Measurements from ENCODE around the gene ANKRD52.
A peak's percentile ranks its signal among the peaks of the same experiment; 100 is the strongest.
"Not testable (repeated sequence)": the region's sequence is repeated elsewhere in the genome, so short reads cannot be mapped to it uniquely, and the experiment has no call there.

The ANKRD52 gene

DNA sequence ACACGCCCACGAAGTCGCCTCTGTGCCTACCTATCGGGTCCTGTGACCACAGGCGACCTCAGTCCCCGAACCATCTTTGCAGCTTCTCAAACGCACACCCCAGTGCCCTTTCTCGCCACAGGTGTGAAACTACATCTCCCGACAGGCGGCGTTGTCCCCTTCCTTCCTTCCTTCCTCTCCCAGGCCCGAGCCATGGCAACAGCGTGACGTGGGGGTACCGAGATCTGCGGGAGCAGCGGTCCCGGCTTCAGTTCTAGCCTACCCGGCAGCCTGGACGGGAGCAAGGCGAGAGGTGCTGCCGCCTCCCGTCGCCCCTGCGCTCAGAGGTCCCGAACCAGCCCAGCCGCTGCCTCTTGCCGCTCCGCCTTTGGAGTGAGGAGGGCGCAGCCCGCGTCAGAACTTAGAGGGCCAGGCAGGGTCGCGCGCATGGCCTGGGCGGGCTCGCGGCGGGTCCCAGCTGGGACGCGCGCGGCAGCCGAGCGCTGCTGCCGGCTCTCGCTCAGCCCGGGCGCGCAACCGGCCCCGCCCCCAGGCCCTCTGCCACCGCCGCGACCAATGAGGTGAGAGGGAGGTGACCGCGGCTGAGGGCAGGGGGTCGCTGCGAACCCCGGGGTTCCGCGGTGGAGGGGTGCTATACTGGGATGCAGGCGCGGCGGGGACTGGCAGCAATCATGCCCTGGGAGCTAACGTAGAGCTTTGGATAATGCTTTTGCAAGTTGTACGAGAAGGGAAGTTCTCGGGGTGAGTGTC, 8.7 kb upstream of the ANKRD52 start, which contains the start of gene COQ10A:
Gene COQ10A (plus strand): TSS at position 250 of the 750 bp plus-strand sequence. CDS start 177 bp downstream, at position 427.
- TF ChIP-seq, protein P1, sequence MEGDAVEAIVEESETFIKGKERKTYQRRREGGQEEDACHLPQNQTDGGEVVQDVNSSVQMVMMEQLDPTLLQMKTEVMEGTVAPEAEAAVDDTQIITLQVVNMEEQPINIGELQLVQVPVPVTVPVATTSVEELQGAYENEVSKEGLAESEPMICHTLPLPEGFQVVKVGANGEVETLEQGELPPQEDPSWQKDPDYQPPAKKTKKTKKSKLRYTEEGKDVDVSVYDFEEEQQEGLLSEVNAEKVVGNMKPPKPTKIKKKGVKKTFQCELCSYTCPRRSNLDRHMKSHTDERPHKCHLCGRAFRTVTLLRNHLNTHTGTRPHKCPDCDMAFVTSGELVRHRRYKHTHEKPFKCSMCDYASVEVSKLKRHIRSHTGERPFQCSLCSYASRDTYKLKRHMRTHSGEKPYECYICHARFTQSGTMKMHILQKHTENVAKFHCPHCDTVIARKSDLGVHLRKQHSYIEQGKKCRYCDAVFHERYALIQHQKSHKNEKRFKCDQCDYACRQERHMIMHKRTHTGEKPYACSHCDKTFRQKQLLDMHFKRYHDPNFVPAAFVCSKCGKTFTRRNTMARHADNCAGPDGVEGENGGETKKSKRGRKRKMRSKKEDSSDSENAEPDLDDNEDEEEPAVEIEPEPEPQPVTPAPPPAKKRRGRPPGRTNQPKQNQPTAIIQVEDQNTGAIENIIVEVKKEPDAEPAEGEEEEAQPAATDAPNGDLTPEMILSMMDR (IDR thresholded peaks at IDR 0.05; ENCODE audit: extremely low read depth, missing control alignments), result no peak
- peak; percentile 94 for DNase-seq (ENCODE audit: low spot score)

DNA sequence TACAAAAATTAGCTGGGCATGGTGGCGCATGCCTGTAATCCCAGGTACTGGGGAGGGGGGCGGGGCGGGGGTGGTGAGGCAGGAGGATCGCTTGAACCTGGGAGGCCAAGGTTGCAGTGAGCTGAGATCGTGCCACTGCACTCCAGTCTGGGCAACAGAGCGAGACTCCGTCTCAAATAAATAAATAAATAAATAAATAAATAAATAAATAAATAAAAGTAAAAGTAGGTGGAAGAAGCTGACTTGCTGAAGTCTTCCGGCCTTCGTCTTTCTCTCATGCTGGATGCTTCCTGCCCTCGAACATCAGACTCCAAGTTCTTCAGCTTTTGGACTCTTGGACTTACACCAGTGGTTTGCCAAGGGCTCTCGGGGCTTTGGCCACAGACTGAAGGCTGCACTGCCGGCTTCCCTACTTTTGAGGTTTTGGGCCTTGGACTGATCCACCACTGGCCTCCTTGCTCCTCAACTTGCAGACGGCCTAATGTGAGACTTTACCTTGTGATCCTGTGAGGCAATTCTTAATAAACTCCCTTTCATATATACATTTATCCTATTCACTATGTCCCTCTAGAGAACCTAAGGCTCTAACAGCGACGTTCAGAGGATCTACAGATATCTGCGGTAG, 8.0 kb upstream of the ANKRD52 start:
- DNase-seq (ENCODE audit: low spot score), result not testable (repeated sequence)

DNA sequence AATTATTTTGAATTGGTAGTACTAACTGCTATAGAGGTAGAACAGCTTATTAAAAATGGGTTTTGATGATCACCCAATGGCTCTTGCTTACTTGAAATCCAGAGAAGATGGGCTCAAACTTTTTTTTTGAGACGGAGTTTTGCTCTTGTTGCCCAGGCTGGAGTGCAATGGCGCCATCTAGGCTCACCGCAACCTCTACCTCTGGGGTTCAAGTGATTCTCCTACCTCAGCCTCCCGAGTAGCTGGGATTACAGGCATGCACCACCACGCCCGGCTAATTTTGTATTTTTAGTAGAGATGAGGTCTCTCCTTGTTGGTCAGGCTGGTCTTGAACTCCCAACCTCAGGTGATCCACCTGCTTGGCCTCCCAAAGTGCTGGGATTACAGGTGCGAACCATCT, 4.8 kb upstream of the ANKRD52 start:
- DNase-seq (ENCODE audit: low spot score), result not testable (repeated sequence)

DNA sequence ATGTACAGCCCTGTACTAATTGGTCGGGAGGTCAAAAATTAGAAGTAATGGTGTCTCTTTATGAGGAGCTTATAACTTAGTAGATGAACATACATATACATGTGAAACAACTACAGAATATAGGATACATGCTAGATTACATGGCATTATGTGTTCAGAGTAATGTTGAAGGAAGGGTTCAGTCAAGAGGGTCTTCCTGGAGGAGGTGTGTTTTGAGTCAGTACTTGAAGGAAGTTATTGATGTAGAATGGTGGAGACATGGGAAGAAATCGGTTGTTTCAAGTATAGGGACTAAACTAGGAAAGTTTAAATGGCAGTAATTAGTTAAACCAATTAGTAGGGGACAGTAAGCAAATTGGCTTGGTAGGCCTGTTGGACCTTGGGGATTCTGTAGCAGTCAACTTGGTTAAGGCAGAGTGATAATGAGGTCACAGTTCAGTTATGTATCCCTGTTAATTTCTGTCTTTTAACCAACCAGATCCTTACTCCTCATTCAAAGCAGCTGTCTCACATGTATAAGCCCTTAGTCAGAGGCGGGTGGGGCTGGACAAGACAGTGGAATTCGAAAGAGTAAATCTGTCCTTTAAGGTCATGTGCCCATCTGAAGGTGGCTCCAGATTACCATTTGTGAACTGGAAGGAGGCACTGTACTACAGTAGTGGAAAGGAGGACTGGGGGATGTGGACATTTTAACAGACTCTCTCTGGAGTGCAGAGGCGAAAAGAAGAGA, 3.5 kb upstream of the ANKRD52 start:
- TF ChIP-seq, protein P1 (IDR thresholded peaks at IDR 0.05; ENCODE audit: extremely low read depth, missing control alignments), result no peak
- DNase-seq (ENCODE audit: low spot score), result no peak

DNA sequence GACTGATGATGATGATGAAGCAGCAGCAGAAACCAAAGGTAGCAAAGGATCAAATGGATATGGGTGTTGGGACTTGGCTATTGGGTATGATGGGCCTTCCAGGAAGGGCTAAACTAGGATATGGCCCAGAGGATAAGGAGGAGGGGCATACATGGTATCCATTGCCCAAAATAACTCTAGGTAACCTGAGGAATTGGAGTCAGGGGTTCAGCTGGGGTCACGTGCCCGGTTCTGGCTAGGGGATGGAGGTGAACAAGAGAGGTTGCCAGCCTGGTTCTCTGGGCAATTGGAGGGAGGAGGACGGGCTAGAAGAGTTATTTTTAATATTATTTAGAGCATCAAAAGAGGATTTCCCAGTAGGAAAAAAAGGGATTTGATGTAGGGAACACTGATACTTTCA, 2.7 kb upstream of the ANKRD52 start:
- no peak for DNase-seq (ENCODE audit: low spot score)
- TF ChIP-seq, protein P1 (IDR thresholded peaks at IDR 0.05; ENCODE audit: extremely low read depth, missing control alignments), result no peak

DNA sequence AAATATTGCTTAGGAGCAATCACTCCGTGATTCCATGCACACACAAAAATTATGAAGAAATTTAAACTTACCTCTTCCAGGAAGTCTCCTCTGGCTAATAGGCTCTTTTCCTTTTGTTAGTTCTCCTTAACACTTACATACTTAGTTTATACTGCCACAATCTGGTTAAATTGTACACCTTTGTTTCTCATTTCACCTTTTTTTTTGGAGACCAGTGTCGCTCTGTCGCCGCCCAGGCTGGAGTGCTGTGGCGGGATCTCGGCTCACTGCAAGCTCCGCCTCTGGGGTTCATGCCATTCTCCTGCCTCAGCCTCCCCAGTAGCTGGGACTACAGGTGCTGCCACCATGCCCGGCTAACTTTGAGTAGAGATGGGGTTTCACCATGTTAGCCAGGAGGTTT, 2.2 kb upstream of the ANKRD52 start:
- DNase-seq (ENCODE audit: low spot score), result no peak
- TF ChIP-seq, protein P1 (IDR thresholded peaks at IDR 0.05; ENCODE audit: extremely low read depth, missing control alignments), result no peak

DNA sequence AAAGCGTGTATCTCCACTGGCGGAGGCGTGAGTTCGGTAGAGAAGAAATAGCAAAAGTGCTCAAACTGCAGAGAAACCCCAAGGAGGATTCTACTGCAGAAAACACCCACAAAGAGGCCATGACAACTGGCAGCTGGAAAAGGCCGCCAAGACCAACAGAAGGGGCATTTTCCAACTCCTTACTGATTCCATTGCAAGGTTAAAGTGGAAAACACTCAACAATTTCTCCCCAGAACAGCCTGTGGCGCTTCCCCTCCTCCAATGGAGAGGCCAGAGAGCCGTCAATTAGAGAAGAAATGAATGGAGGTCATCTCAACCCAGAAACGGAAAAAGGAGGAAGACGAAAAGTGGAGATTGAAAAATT, 618 bp upstream of the ANKRD52 start:
- DNase-seq (ENCODE audit: low spot score), result no peak
- TF ChIP-seq, protein P1 (IDR thresholded peaks at IDR 0.05; ENCODE audit: extremely low read depth, missing control alignments), result no peak

DNA sequence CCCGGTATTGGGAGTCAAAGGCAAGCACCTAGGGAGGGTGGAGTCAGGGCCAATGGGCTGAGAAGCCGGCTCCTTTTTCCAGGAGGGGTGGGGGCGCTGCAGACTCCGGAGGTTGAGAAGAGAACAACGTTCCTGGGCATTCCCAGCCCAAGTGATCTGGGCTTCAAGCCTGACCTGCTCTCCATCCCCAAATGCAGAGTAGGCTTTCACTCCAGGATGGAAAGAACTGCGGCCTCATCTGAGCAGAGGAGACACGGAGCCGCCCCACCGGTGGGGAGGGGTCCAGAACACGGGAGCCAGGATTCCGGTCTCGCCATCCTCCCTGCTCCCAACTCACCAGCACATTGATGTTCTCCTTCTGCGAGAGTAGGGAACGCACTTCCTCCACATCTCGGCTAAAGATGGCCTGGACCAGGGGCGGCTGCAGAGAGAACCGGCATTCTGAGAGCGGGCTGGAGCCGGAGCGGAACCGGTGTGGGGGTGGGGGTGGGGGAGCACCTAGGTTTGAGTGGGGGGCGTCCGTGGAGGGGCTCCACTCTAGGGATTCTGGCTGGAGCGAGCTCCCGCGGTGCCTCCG, 605 bp downstream of the ANKRD52 start:
- DNase-seq (ENCODE audit: low spot score), result peak; percentile 47

More for the DNA sequence above, 605 bp downstream of the ANKRD52 start:
- TF ChIP-seq, protein P1 (IDR thresholded peaks at IDR 0.05; ENCODE audit: extremely low read depth, missing control alignments), result no peak
